ENCODE data around the gene HCLS1. TPM values are rescaled to one million over a fixed set of nuclear protein-coding genes. Genes with fewer than 3 reads are reported as not detected.

Gene HCLS1
- total RNA-seq, 2 experiments from 2014 or later: 124 to 235 TPM

- Histone ChIP-seq H3K9me2 (ENCODE audit: insufficient read depth, low read length) (no peaks in the 10 kb centered on the region), H3K4me3 (ENCODE audit: low read depth, low read length, poor library complexity, severe bottlenecking) (no peak overlapping the region), H3K4me2 (ENCODE audit: low read length) (no peak overlapping the region), H3K36me3 (ENCODE audit: insufficient read depth, low read length) (peaks cover 32% of the 10 kb centered on the region), H3K79me2 (ENCODE audit: insufficient read depth, low read depth, low read length) (no peaks in the 10 kb centered on the region), H3K27ac (ENCODE audit: low read depth, low read length, poor library complexity, severe bottlenecking) (no peak overlapping the region), H3K9me3 (ENCODE audit: low read length) (no peaks in the 10 kb centered on the region), H2AFZ (ENCODE audit: low read length) (no peak overlapping the region), H4K20me1 (ENCODE audit: insufficient read depth, low read length) (no peaks in the 10 kb centered on the region), H3K4me1 (ENCODE audit: insufficient read depth, low read length, poor library complexity, severe bottlenecking) (no peaks in the 10 kb centered on the region)
- DNase-seq (ENCODE audit: low spot score): no peak
- intact Hi-C loops (cut with micrococcal nuclease; ENCODE audit: unreplicated experiment): no loop called here
- ChIA-PET CTCF (ENCODE audit: unreplicated experiment) (no interaction called here), POLR2A (interaction anchor here (0.6 to 1.6 kb wide), 3 partner anchors 11 to 30 kb away, joined by 3 read pairs; no protein-coding TSS in a partner anchor)
- BruUV-seq (replicated peaks): no TSS peak
- TF ChIP-seq EZH2phosphoT487 (IDR thresholded peaks at IDR 0.05; ENCODE audit: borderline replicate concordance, low read depth, low read length): no peak
- TF ChIP-seq CTCF (conservative IDR thresholded peaks at IDR 0.05; ENCODE audit: low read length): no peak
Measured at GRCh38 chr3:121677141-121677540, 16.4 kb upstream of the HCLS1 start.

GRCh38 chr3:121670676-121671075 lies 10.0 kb upstream of the HCLS1 start:
- POLR2A ChIA-PET: interaction anchor here (0.6 to 1.8 kb wide), 8 partner anchors 8 to 843 kb away, joined by 3 to 6 read pairs (median 4); partner anchors contain the start of genes GOLGB1 and HCLS1
- H3K79me2 ChIP-seq (ENCODE audit: insufficient read depth, low read depth, low read length): no peaks in the 10 kb centered on the region
- H2AFZ ChIP-seq (ENCODE audit: low read length): no peak overlapping the region
- H4K20me1 ChIP-seq (ENCODE audit: insufficient read depth, low read length): no peaks in the 10 kb centered on the region
- H3K9me3 ChIP-seq (ENCODE audit: low read length): no peaks in the 10 kb centered on the region
- BruUV-seq (replicated peaks): no TSS peak
- H3K4me3 ChIP-seq (ENCODE audit: low read depth, low read length, poor library complexity, severe bottlenecking): no peak overlapping the region
- intact Hi-C loops (cut with micrococcal nuclease; ENCODE audit: unreplicated experiment): no loop called here
- H3K36me3 ChIP-seq (ENCODE audit: insufficient read depth, low read length): peaks cover 43% of the 10 kb centered on the region
- H3K9me2 ChIP-seq (ENCODE audit: insufficient read depth, low read length): no peaks in the 10 kb centered on the region
- H3K4me1 ChIP-seq (ENCODE audit: insufficient read depth, low read length, poor library complexity, severe bottlenecking): no peaks in the 10 kb centered on the region
- no peak overlapping the region for H3K4me2 ChIP-seq (ENCODE audit: low read length)
- TF ChIP-seq EZH2phosphoT487 (IDR thresholded peaks at IDR 0.05; ENCODE audit: borderline replicate concordance, low read depth, low read length): no peak
- CTCF ChIA-PET (ENCODE audit: unreplicated experiment): no interaction called here
- DNase-seq (ENCODE audit: low spot score): no peak
- no peak overlapping the region for H3K27ac ChIP-seq (ENCODE audit: low read depth, low read length, poor library complexity, severe bottlenecking)

GRCh38 chr3:121667333-121667732 lies 6.6 kb upstream of the HCLS1 start:
- Histone ChIP-seq H3K27ac (ENCODE audit: low read depth, low read length, poor library complexity, severe bottlenecking) (no peak overlapping the region), H3K36me3 (ENCODE audit: insufficient read depth, low read length) (peaks cover 45% of the 10 kb centered on the region), H3K4me1 (ENCODE audit: insufficient read depth, low read length, poor library complexity, severe bottlenecking) (no peaks in the 10 kb centered on the region), H3K79me2 (ENCODE audit: insufficient read depth, low read depth, low read length) (no peaks in the 10 kb centered on the region), H2AFZ (ENCODE audit: low read length) (no peak overlapping the region), H3K9me3 (ENCODE audit: low read length) (no peaks in the 10 kb centered on the region), H3K9me2 (ENCODE audit: insufficient read depth, low read length) (no peaks in the 10 kb centered on the region), H3K4me2 (ENCODE audit: low read length) (no peak overlapping the region), H4K20me1 (ENCODE audit: insufficient read depth, low read length) (no peaks in the 10 kb centered on the region), H3K4me3 (ENCODE audit: low read depth, low read length, poor library complexity, severe bottlenecking) (no peak overlapping the region)
- no TSS peak for BruUV-seq (replicated peaks)
- ChIA-PET POLR2A (interaction anchor here (1.5 kb wide), 1 partner anchor 24 kb away, joined by 6 read pairs; no protein-coding TSS in a partner anchor), CTCF (ENCODE audit: unreplicated experiment) (no interaction called here)
- TF ChIP-seq EZH2phosphoT487 (IDR thresholded peaks at IDR 0.05; ENCODE audit: borderline replicate concordance, low read depth, low read length) (no peak), CTCF (conservative IDR thresholded peaks at IDR 0.05; ENCODE audit: low read length) (no peak)
- intact Hi-C loops (cut with micrococcal nuclease; ENCODE audit: unreplicated experiment): no loop called here
- DNase-seq (ENCODE audit: low spot score): no peak
